C4-2B (cell line): ENCODE data around the gene ERO1A.

Experiments
- H3K27ac ChIP-seq: fragments of 450-650 bp; 2 replicates; pipeline ENCODE4 v1.5.1; 2017
- ZFX ChIP-seq: fragments of 450-650 bp; IDR thresholded peaks from 2 replicates; pipeline ENCODE4 v1.6.1; 2017
- TF ChIP-seq, protein P1 (sequence below): fragments of 450-650 bp; conservative IDR thresholded peaks from 2 replicates; pipeline ENCODE4 v1.5.1; 2017; ENCODE audit warnings: mild to moderate bottlenecking

ERO1A gene

DNA sequence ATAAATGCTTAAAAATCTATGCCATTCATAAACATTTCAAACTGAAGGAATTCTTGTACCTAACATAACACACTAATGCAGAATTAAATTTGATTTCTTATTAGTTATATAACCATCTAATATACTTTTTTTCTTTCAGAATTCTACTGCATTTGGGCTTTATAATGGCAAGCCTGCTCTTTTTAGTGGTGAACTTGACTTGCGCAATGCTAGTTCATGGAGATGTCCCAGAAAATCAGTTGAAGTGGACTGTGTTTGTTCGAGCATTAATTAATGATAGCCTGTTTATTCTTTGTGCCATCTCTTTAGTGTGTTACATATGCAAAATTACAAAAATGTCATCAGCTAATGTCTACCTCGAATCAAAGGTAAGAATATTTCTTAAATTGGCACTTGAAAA, 95.4 kb downstream of the ERO1A start:
- no peak overlapping the region for H3K27ac ChIP-seq
- TF ChIP-seq, protein P1, sequence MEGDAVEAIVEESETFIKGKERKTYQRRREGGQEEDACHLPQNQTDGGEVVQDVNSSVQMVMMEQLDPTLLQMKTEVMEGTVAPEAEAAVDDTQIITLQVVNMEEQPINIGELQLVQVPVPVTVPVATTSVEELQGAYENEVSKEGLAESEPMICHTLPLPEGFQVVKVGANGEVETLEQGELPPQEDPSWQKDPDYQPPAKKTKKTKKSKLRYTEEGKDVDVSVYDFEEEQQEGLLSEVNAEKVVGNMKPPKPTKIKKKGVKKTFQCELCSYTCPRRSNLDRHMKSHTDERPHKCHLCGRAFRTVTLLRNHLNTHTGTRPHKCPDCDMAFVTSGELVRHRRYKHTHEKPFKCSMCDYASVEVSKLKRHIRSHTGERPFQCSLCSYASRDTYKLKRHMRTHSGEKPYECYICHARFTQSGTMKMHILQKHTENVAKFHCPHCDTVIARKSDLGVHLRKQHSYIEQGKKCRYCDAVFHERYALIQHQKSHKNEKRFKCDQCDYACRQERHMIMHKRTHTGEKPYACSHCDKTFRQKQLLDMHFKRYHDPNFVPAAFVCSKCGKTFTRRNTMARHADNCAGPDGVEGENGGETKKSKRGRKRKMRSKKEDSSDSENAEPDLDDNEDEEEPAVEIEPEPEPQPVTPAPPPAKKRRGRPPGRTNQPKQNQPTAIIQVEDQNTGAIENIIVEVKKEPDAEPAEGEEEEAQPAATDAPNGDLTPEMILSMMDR = no peak
- TF ChIP-seq ZFX = no peak

DNA sequence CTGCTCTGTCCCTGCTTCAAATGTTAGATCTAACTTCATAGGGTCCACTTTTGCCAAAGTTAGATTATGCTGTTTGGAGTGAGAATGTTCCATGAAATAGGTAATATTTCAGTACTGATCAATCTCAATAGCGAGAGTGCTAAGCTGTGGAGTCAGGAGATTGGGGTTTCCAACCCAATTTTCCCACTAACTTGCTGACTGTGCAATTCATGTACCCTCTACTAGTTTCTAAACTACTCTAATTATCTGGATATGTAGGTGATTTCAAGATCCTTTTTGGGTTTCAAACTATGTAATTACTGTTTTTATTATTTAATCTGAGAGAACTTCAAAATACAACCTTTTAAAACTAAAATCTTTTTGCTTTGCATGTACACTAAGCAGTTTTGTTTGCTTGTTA, 96.8 kb downstream of the ERO1A start:
- TF ChIP-seq ZFX = no peak
- TF ChIP-seq, protein P1 = no peak
- no peak overlapping the region for H3K27ac ChIP-seq

- no peak overlapping the region for H3K27ac ChIP-seq
- no peak for TF ChIP-seq ZFX
- TF ChIP-seq, protein P1 = no peak
These were observed 98.5 kb downstream of the ERO1A start for GRCh38 chr14:52596861-52597260.

DNA sequence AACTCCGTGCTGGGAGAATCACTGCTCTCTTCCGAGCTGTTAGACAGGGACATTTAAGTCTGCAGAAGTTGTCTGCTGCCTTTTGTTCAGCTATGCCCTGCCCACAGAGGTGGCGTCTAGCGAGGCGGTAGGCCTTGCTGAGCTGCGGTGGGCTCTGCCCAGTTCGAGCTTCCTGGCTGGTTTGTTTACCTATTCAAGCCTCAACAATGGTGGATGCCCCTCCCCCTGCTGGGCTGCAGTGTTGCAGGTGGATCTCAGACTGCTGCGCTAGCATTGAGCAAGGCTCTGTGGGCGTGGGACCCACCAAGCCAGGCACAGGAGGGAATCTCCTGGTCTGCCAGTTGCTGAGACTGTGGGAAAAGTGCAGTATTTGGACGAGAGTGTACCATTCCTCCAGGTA, 99.0 kb downstream of the ERO1A start:
- TF ChIP-seq, protein P1 = no peak
- no peak for TF ChIP-seq ZFX
- no peak overlapping the region for H3K27ac ChIP-seq

DNA sequence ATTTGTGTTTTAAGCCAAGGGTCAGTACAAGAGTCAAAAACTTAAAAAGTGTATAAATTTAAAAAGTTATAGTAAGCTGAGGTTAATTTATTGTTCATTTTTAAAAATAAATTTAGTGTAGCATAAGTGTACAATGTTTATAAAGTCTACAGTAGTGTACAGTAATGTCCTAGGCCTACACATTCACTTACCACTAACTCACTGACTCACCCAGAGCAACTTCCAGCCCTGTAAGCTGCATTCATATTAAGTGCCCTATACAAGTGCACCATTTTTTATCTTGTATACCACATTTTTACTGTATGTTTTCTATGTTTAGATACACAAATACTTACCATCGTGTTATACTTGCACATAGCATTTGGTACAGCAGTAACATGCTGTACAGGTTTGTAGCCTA, 105.0 kb downstream of the ERO1A start:
- H3K27ac ChIP-seq = no peak overlapping the region
- TF ChIP-seq, protein P1 = no peak
